ENCODE data around the gene TCF4.

The TCF4 gene

DNA sequence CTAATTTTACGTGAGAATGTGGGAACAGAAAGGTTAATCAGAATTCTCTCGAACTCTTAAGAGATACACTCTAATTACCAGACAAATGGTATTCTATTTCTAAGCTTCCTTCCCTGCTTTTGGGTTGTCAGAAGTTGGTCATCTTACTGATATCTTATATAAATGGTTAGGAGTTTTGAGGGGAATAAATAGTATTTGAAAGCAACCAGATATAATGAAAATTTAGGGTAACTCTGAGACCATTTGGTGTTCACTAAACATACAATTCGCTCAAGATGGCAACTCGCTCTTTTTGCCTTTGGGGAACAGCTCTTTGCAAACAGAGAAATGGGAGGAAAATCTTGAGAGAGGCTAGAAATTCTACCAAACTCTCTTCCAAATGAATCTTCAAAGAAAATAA lies 250.9 kb downstream of the TCF4 start:
- in situ Hi-C loops (cut with HindIII; ENCODE audit: low sequenced_read_pairs) = no loop called here

GRCh38 chr18:55336438-55337100 lies 251.4 kb downstream of the TCF4 start:
- in situ Hi-C loops (cut with HindIII; ENCODE audit: low sequenced_read_pairs) = no loop called here

GRCh38 chr18:55334875-55335274 lies 253.1 kb downstream of the TCF4 start:
- in situ Hi-C loops (cut with HindIII; ENCODE audit: low sequenced_read_pairs) = no loop called here

DNA sequence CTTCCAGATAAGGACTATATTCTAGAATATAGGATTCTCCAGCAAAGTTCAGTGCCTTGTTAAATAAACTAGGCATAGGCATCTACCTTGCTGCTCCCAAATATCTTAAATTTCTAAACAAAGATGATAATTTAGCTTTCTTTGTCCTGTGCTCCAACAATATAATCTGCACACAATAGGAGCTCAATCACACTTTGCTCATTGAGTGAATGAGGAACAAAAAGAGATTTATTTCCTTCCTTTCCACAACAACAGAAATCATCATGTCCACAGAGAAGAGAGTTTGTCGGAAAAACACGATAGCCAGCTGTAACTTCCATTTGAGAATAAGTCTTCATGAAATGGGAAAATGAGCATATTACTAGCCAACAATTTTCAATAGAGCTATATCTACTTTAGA lies 256.7 kb downstream of the TCF4 start:
- in situ Hi-C loops (cut with HindIII; ENCODE audit: low sequenced_read_pairs) = no loop called here

DNA sequence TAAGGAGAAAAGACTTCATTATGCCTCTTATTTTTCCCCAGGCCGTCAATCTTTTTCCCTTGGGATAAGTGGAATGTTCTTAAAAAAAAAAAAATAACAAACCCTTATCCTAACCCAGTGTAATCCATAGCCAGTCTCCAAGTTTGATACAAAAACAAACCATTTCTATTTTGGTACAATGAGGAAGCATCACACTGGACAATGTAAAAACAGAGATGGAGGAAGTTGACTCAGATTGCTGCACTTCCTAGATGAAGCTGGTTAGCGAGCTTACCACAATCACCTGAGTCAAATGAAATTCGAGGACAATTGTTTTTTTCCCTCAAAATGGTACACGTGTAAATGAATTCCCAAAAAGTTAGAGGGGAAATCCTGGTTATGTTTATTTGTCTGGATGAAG lies 259.7 kb downstream of the TCF4 start:
- in situ Hi-C loops (cut with HindIII; ENCODE audit: low sequenced_read_pairs) = no loop called here

GRCh38 chr18:55327454-55327853 lies 260.5 kb downstream of the TCF4 start:
- in situ Hi-C loops (cut with HindIII; ENCODE audit: low sequenced_read_pairs) = no loop called here

- in situ Hi-C loops (cut with HindIII; ENCODE audit: low sequenced_read_pairs) = no loop called here
Measured at GRCh38 chr18:55326134-55326533, 261.9 kb downstream of the TCF4 start.

DNA sequence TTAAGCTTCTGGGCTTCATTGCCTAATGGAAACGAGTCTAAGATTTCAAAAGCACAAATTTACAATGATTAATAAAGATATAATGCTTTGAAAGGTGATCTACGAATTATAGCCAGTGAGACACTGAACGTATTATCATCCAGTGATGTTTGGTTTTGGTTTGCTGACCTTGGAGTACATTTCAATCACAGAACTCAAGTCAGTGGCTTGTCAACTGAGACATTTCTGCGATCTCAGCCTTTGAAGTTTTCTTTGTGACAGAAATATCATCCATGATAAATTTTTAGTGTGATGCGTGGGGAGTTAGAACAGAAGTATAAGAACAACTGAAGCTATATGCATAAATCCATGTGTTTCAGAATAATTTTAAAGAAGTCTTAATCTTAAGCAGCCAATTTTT lies 263.8 kb downstream of the TCF4 start:
- in situ Hi-C loops (cut with HindIII; ENCODE audit: low sequenced_read_pairs) = no loop called here

GRCh38 chr18:55323051-55323994 lies 264.7 kb downstream of the TCF4 start:
- in situ Hi-C loops (cut with HindIII; ENCODE audit: low sequenced_read_pairs) = no loop called here

DNA sequence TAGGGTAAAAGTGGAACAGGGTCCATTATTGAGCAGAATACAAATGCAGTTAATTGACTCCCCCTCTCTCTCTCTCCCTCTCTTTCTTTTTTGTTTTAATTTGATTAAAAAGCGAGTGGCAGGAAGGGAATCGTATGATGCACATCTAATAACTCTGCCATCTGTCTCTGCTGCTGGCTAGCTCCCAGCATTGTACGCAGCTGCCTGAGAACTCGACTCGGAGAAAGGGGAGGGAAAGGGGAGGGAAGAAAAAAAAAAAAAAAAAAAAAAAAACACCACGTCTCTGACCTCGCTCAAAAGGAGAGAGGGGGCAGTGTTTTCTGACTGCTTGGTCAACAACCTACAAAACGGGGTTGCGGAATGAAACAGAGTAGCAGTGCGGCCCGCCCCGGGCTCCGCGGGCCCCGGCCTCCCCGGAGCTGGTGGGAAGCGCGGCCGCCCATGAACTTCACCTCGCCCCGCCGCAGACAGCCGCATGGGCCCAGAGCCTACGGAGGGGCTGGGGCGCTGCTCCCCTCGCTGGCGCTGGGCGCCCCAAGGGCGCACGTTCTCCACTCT lies 265.7 kb downstream of the TCF4 start:
- in situ Hi-C loops (cut with HindIII; ENCODE audit: low sequenced_read_pairs) = no loop called here

DNA sequence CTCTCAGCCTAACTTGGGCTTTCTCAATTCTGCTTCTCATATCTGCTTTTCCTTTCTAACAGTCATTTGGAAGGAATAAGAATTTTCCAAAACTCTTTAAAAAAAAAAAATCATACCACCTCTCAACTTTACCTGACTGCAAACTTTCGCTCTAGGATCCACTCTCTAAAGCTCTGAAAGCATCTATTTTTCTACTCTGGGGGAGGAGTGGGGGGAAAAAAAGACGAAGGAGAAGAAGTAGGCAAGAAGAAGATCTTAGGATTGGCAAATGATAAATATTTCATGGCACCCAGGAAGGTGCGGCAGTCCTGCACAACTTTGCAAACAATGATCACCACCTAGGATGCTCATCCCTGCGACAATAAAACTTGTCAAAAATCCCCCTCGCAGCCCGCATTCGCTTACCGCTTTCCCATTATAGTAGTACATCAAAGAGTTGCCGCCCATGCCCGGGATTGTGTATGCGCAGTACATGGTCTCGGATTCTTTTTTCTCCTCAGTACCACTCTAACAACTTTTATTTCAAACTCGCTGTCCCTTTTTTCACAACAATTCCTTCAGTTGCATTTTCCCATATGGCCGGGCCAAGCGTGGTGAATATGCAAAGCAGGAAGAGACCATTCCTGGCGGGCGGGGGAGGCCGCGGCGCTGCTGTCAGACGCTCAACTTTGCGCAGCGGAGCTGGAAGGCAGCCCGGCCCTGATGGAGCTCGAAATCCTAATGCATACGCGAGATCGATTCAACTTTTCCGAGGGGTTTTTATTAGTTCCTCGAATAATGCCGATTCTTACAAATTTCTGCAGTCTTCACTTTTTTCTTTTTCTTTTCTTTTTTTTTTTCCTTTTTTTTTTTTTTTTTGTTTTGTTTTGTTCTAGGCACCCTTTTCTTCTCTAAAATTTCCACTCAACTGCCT lies 266.5 kb downstream of the TCF4 start:
- in situ Hi-C loops (cut with HindIII; ENCODE audit: low sequenced_read_pairs) = no loop called here

GRCh38 chr18:55320424-55321264 lies 267.3 kb downstream of the TCF4 start:
- in situ Hi-C loops (cut with HindIII; ENCODE audit: low sequenced_read_pairs) = no loop called here

- in situ Hi-C loops (cut with HindIII; ENCODE audit: low sequenced_read_pairs) = loop anchor here (5.0 kb wide), 1 partner anchor 52 kb away; no protein-coding TSS in a partner anchor
Measured at GRCh38 chr18:55319459-55320193, 268.4 kb downstream of the TCF4 start.

GRCh38 chr18:55318951-55319441 lies 269.0 kb downstream of the TCF4 start:
- in situ Hi-C loops (cut with HindIII; ENCODE audit: low sequenced_read_pairs) = loop anchor here (5.0 kb wide), 1 partner anchor 52 kb away; no protein-coding TSS in a partner anchor

- in situ Hi-C loops (cut with HindIII; ENCODE audit: low sequenced_read_pairs) = loop anchor here (5.0 kb wide), 1 partner anchor 51 kb away; no protein-coding TSS in a partner anchor
Measured at GRCh38 chr18:55317864-55318263, 270.1 kb downstream of the TCF4 start.

GRCh38 chr18:55317324-55317723 lies 270.7 kb downstream of the TCF4 start:
- in situ Hi-C loops (cut with HindIII; ENCODE audit: low sequenced_read_pairs) = loop anchor here (5.0 kb wide), 1 partner anchor 50 kb away; no protein-coding TSS in a partner anchor

DNA sequence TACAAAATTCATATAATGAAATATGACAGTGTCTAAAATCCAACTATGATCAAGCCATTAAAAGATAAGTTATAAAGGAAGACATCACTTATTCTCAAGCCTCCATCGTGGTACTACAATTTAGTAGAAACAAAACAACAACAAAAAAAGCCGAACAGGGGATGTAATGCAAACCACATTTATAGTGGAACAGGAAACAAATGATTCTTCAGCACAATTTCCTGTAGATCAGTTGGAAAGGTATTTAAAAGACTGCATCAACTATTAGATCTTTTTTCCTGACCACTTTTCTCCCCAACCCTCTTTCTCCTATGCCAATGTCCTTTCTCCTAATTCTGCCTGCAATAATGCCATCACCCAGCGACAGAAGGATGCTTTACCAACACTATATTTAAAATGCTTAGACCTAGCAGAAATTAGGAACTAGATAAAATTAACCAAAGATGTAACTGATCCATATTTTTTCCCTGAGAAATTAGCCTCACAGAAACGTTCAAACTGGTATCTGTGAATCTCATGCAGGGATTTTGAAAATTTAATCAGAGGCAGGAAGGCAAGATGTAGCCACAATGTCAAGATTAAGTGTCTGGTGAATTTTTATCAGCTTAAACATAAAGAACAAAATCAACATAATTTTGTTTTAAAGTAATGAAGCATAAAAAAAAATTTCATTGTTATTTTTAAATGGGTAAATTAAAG lies 271.4 kb downstream of the TCF4 start:
- in situ Hi-C loops (cut with HindIII; ENCODE audit: low sequenced_read_pairs) = loop anchor here (5.0 kb wide), 1 partner anchor 49 kb away; no protein-coding TSS in a partner anchor
